Esophagus muscularis mucosa (tissue), 4 donors: Measurements from ENCODE around the gene NRCAM. TPM values are rescaled to one million over a fixed set of nuclear protein-coding genes. Genes with fewer than 3 reads are reported as not detected.

Experiments used
- DNase-seq: peaks from one replicate; pipeline ENCODE4 v3.0.0-alpha.2; 2017; ENCODE audit errors: extremely low spot score
- H3K27ac ChIP-seq, 4 donors: fragments of 200-600 bp; sonication (generic); replicated peaks in 1 of 4; 1 replicate in 3 of 4; 2 replicates in 1 of 4; pipeline ENCODE4 v1.5.1; 2016 to 2019; ENCODE audit warnings: mild to moderate bottlenecking in 1 of 4
- H3K27me3 ChIP-seq, 4 donors: fragments of 200-600 bp; sonication (generic); one replicate each; pipeline versions ENCODE4 v1.5.1 to v1.6.0; 2016 to 2019
- H3K36me3 ChIP-seq, 4 donors: fragments of 200-600 bp; sonication (generic); one replicate each; pipeline ENCODE4 v1.5.1; 2016 to 2019
- H3K4me1 ChIP-seq, 4 donors: fragments of 200-600 bp; sonication (generic); one replicate each; pipeline ENCODE4 v1.5.1; 2016 to 2019
- H3K4me3 ChIP-seq, 4 donors: fragments of 200-600 bp; sonication (generic); 1 replicate in 2 of 4; 2 replicates in 2 of 4; pipeline ENCODE4 v1.5.1; 2016 to 2019; ENCODE audit warnings: mild to moderate bottlenecking in 4 of 4, moderate library complexity in 1 of 4
- H3K9me3 ChIP-seq, 4 donors: fragments of 200-600 bp; sonication (generic); 1 replicate in 3 of 4; 2 replicates in 1 of 4; pipeline ENCODE4 v1.5.1; 2016 to 2019
- EP300 ChIP-seq: sonication (generic); formaldehyde crosslinking; IDR thresholded peaks from one replicate; pipeline ENCODE4 v1.6.1; 2017; ENCODE audit warnings: antibody characterized with exemption
- POLR2A ChIP-seq: fragments of 450-650 bp; IDR thresholded peaks from one replicate; pipeline ENCODE4 v1.6.1; 2017; ENCODE audit warnings: antibody characterized with exemption, moderate library complexity, mild to moderate bottlenecking, low read depth
- POLR2AphosphoS5 ChIP-seq, 2 donors: sonication (generic); formaldehyde crosslinking; IDR thresholded peaks; one replicate each; pipeline ENCODE4 v1.6.1; 2017; ENCODE audit warnings: antibody characterized with exemption in 2 of 2
- WGBS: methylation state at CpG from one replicate; pipeline ENCODE4 v1.1.5; 2018; 5-methylcytosine and 5-hydroxymethylcytosine counted together
- intact Hi-C: fragments of 100-400 bp; cut with DNase I; formaldehyde crosslinking; loops from one replicate; pipeline ENCODE4 v1.15.1; 2023
- total RNA-seq, 4 donors: library from RNA; depleted of rRNA; stranded (reverse); fragments of >200 nt; gene quantifications; one replicate each; pipeline versions ENCODE4 v1.1.0 to v1.2.1, GENCODE V29; 2016
- TF ChIP-seq, protein P1 (sequence below), 3 experiments: fragments of 200-600 bp in 2 of 3; fragments of 450-650 bp in 1 of 3; sonication (generic) in 2 of 3; IDR thresholded peaks; one replicate each; pipeline ENCODE4 v1.5.1; 2017 to 2019; ENCODE audit warnings: antibody characterized with exemption in 3 of 3, mild to moderate bottlenecking in 2 of 3, moderate library complexity in 1 of 3

NRCAM gene
- total RNA-seq, 4 donors from 2014 or later: 2.9 to 5.2 (median 3.3) TPM

- H3K4me1 ChIP-seq: no peaks in the 10 kb centered on the region
- intact Hi-C loops: no loop called here
- H3K36me3 ChIP-seq: no peaks in the 10 kb centered on the region
- no peak for TF ChIP-seq POLR2A
- TF ChIP-seq, protein P1, sequence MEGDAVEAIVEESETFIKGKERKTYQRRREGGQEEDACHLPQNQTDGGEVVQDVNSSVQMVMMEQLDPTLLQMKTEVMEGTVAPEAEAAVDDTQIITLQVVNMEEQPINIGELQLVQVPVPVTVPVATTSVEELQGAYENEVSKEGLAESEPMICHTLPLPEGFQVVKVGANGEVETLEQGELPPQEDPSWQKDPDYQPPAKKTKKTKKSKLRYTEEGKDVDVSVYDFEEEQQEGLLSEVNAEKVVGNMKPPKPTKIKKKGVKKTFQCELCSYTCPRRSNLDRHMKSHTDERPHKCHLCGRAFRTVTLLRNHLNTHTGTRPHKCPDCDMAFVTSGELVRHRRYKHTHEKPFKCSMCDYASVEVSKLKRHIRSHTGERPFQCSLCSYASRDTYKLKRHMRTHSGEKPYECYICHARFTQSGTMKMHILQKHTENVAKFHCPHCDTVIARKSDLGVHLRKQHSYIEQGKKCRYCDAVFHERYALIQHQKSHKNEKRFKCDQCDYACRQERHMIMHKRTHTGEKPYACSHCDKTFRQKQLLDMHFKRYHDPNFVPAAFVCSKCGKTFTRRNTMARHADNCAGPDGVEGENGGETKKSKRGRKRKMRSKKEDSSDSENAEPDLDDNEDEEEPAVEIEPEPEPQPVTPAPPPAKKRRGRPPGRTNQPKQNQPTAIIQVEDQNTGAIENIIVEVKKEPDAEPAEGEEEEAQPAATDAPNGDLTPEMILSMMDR (IDR thresholded peaks at IDR 0.05): no peak
- TF ChIP-seq EP300: no peak
- no peak for TF ChIP-seq POLR2AphosphoS5 (IDR thresholded peaks at IDR 0.05)
- no peak overlapping the region for H3K4me3 ChIP-seq
- H3K27ac ChIP-seq: no peak overlapping the region
- no peaks in the 10 kb centered on the region for H3K9me3 ChIP-seq
- DNase-seq: no peak
- H3K27me3 ChIP-seq: no peaks in the 10 kb centered on the region
These were observed 42.9 kb downstream of the NRCAM start for GRCh38 chr7:108413337-108413736.

GRCh38 chr7:108409146-108409545, 47.1 kb downstream of the NRCAM start:
- Histone ChIP-seq H3K4me3 (no peak overlapping the region), H3K36me3 (no peaks in the 10 kb centered on the region), H3K27ac (no peak overlapping the region), H3K9me3 (no peaks in the 10 kb centered on the region), H3K4me1 (no peaks in the 10 kb centered on the region), H3K27me3 (no peaks in the 10 kb centered on the region)
- 96% methylated on average over 6 of the region's 6 CpGs for WGBS
- no peak for DNase-seq
- TF ChIP-seq, protein P1 (IDR thresholded peaks at IDR 0.05): no peak
- intact Hi-C loops: no loop called here

DNA sequence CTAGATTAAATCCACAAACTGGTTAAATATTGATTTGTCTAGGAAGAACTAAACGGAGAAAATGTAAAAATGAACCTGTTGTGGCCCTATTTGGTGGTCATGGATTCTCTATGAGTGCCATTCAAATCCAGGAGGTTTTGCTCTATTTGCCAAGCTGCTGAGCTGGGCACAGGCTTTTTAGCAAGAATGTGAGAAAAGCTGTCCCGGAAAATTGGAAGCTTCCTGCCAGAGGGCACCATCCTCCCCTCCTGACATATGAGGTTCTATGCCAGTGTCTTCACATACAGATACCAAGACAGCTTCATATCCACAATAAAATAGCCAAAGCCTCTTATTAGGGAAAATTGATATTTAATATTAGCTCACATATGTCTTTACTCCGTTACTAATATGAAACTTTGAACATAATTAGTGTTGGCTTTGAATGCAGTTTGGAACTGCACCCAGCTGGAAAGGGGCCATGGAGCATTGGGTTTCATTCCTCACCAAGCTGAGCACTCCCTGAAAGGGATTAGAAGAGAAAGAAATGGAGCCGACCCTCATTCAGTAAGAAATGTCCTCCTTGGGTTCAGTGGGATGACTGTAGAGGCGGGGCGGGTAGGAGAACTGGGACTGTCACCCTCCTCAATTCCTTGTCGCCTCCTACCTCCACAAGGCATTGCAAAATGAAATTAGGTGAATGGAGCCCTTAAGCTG, 47.8 kb downstream of the NRCAM start:
- no peaks in the 10 kb centered on the region for H3K27me3 ChIP-seq
- H3K9me3 ChIP-seq: no peaks in the 10 kb centered on the region
- H3K4me3 ChIP-seq: no peak overlapping the region
- no peaks in the 10 kb centered on the region for H3K4me1 ChIP-seq
- no peaks in the 10 kb centered on the region for H3K36me3 ChIP-seq
- TF ChIP-seq POLR2A: no peak
- TF ChIP-seq, protein P1 (IDR thresholded peaks at IDR 0.05): no peak
- TF ChIP-seq EP300: no peak
- no peak for TF ChIP-seq POLR2AphosphoS5 (IDR thresholded peaks at IDR 0.05)
- peak; percentile 66 for DNase-seq
- no peak overlapping the region for H3K27ac ChIP-seq
- intact Hi-C loops: no loop called here
- WGBS: 66% methylated on average over 7 of the region's 7 CpGs

GRCh38 chr7:108407676-108408075, 48.6 kb downstream of the NRCAM start:
- H3K4me3 ChIP-seq: no peak overlapping the region
- H3K9me3 ChIP-seq: no peaks in the 10 kb centered on the region
- H3K27me3 ChIP-seq: no peaks in the 10 kb centered on the region
- no peak for DNase-seq
- H3K4me1 ChIP-seq: no peaks in the 10 kb centered on the region
- intact Hi-C loops: no loop called here
- TF ChIP-seq POLR2A: no peak
- TF ChIP-seq, protein P1 (IDR thresholded peaks at IDR 0.05): no peak
- no peak for TF ChIP-seq EP300
- no peak for TF ChIP-seq POLR2AphosphoS5 (IDR thresholded peaks at IDR 0.05)
- 93% methylated on average over 2 of the region's 2 CpGs for WGBS
- H3K36me3 ChIP-seq: no peaks in the 10 kb centered on the region
- H3K27ac ChIP-seq: no peak overlapping the region
